Activated B cell treated with CpG ODN at 0.5 μM for 24 hours (primary cell): Measurements from ENCODE around the gene SLC35B2. TPM values are rescaled to one million over a fixed set of nuclear protein-coding genes. Genes with fewer than 3 reads are reported as not detected.

Source experiments
- ATAC-seq: fragments of 200-7000 bp; cut with Tn5 transposase; one replicate; pipeline ENCODE4 v1.10.0; 2021; ENCODE audit warnings: low read depth, mild to moderate bottlenecking, moderate library complexity
- CTCF ChIA-PET: fragments of 350-600 bp; sonication (Branson Sonifier 250); formaldehyde crosslinking; loops from one replicate; lab custom pipeline; 2021; ENCODE audit warnings: antibody characterized with exemption; lab: Charles Lee
- POLR2A ChIA-PET: fragments of 350-600 bp; sonication (Branson Sonifier 250); formaldehyde crosslinking; loops from one replicate; lab custom pipeline; 2021; ENCODE audit warnings: antibody characterized with exemption; lab: Charles Lee
- DNase-seq: peaks from one replicate; pipeline ENCODE4 v3.0.0; 2022
- H3K27ac Mint-ChIP-seq: one replicate; pipeline ENCODE4 v1.8.0; 2020; ENCODE audit warnings: mixed read lengths
- H3K27me3 Mint-ChIP-seq: one replicate; pipeline ENCODE4 v1.8.0; 2021; ENCODE audit warnings: mixed read lengths
- H3K36me3 Mint-ChIP-seq: one replicate; pipeline ENCODE4 v1.8.0; 2021; ENCODE audit warnings: low read depth, mixed read lengths
- H3K4me1 Mint-ChIP-seq: one replicate; pipeline ENCODE4 v1.8.0; 2021; ENCODE audit warnings: mixed read lengths
- H3K4me3 Mint-ChIP-seq: one replicate; pipeline ENCODE4 v1.8.0; 2020; ENCODE audit warnings: mild to moderate bottlenecking, mixed read lengths
- H3K9me3 Mint-ChIP-seq: one replicate; pipeline ENCODE4 v1.8.0; 2020; ENCODE audit warnings: mixed read lengths
- CTCF ChIP-seq: fragments of 200-600 bp; IDR thresholded peaks from one replicate; pipeline ENCODE4 v1.8.0; 2022; ENCODE audit warnings: antibody characterized with exemption, mild to moderate bottlenecking
- intact Hi-C: fragments of 100-400 bp; cut with micrococcal nuclease; formaldehyde crosslinking; loops from one replicate; pipeline ENCODE4 v1.15.1; 2024
- total RNA-seq: library from RNA; stranded (reverse); gene quantifications from 2 replicates; pipeline ENCODE4 v1.2.3, GENCODE V29; 2022

Gene SLC35B2
- total RNA-seq, 1 donor from 2014 or later, result 29.1 TPM

- H3K4me3 Mint-ChIP-seq, result no peak overlapping the region
- peaks cover 55% of the 10 kb centered on the region for H3K27me3 Mint-ChIP-seq
- TF ChIP-seq CTCF, result no peak
- intact Hi-C loops, result no loop called here
- H3K9me3 Mint-ChIP-seq, result no peaks in the 10 kb centered on the region
- ATAC-seq (no peak), DNase-seq (no peak)
- no peaks in the 10 kb centered on the region for H3K36me3 Mint-ChIP-seq
- POLR2A ChIA-PET, result no interaction called here
- CTCF ChIA-PET, result no interaction called here
- H3K27ac Mint-ChIP-seq, result no peak overlapping the region
- H3K4me1 Mint-ChIP-seq, result no peaks in the 10 kb centered on the region
These were observed 20.4 kb upstream of the SLC35B2 start for GRCh38 chr6:44277763-44278162.

DNA sequence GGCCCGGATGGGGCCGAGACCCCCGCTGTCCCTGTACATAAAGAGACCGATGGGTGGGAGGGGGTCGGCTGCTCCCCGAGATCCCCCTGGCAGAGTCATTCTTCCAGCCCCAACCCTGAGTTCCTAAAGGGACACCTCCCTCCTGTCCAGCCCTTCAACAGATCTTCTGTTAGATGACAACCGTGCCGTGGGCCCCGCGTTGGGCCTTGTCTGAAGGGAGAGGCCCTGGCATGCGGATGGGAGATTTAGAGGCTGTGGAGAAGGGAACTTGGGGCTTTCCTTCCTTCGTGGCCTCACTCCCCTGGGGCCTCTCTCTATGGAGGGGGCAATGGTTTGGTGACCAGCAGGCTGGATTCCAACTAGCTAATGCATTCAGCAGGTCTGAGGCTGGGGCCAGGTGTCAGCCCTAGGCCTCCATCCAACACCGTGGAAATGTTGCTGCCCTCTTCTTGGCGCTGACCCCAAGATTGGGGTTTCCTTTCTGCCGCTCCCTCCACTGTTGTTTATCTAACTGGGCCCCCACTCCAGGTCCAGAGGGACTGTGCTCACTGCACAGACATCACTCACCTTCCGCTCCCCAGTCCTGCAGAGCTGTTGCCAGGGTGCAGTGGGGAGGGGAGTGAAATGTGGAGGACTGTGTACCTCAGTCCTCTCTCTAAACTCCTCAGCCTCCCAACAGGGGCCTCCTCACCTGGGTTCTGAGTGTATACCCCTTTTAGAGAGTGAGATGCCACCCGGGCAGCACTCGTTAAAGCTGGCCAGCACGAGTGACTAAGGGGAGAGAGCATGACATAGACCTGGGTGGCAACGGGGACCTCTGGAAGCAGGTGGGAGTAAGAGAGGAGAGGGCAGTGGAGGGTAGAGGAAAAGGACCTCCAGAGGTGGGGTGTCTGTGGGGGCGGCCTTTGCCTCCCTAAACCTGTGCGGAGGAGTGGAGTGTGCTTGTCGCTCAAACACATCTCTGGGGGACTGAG lies 19.6 kb upstream of the SLC35B2 start:
- CTCF ChIA-PET, result interaction anchor here (1.4 kb wide), 1 partner anchor 10 kb away, joined by 5 read pairs; no protein-coding TSS in a partner anchor
- DNase-seq, result no peak
- Mint-ChIP-seq H3K27me3 (peaks cover 56% of the 10 kb centered on the region), H3K4me1 (no peaks in the 10 kb centered on the region), H3K9me3 (no peaks in the 10 kb centered on the region), H3K4me3 (peak overlapping the region; percentile 50), H3K27ac (no peak overlapping the region), H3K36me3 (no peaks in the 10 kb centered on the region)
- POLR2A ChIA-PET, result interaction anchor here (0.6 kb wide), 1 partner anchor 60 kb away, joined by 3 read pairs; no protein-coding TSS in a partner anchor
- intact Hi-C loops, result no loop called here
- no peak for TF ChIP-seq CTCF
- ATAC-seq, result no peak

GRCh38 chr6:44275749-44276648 lies 18.7 kb upstream of the SLC35B2 start:
- H3K4me3 Mint-ChIP-seq, result peak overlapping the region; percentile 41

DNA sequence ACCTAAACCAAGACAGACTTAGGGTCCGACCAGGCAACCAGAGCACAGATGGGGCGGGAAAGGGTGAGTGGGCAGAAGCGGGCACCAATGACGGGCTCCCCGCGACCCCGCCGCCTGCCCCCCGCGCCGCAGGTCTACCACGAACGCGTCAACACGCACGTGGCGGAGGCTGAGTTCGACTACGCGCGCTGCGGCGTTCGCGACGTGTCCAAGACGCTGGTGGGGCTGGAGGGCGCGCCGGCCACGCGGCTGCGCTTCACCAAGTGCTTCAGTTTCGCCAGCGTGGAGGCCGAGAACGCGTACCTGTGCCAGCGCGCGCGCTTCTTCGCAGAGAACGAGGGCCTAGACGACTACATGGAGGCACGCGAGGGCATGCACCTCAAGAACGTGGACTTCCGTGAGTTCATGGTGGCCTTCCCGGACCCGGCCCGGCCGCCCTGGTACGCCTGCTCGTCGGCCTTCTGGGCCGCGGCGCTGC lies 18.0 kb upstream of the SLC35B2 start:
- no peak for TF ChIP-seq CTCF
- H3K4me3 Mint-ChIP-seq, result peak overlapping the region; percentile 41
- CTCF ChIA-PET, result interaction anchor here (1.4 to 1.5 kb wide), 2 partner anchors 8 to 30 kb away, joined by 4 to 5 read pairs; no protein-coding TSS in a partner anchor

More at GRCh38 chr6:44275749-44276648, 18.7 kb upstream of the SLC35B2 start:
- DNase-seq, result no peak
- peaks cover 3% of the 10 kb centered on the region for H3K4me1 Mint-ChIP-seq
- intact Hi-C loops, result no loop called here
- H3K27me3 Mint-ChIP-seq, result peaks cover 61% of the 10 kb centered on the region
- H3K27ac Mint-ChIP-seq, result no peak overlapping the region
- ChIA-PET POLR2A (interaction anchor here (0.5 to 0.7 kb wide), 2 partner anchors 17 to 165 kb away, joined by 3 to 5 read pairs; no protein-coding TSS in a partner anchor), CTCF (interaction anchor here (1.4 to 1.5 kb wide), 2 partner anchors 9 to 30 kb away, joined by 4 to 5 read pairs; no protein-coding TSS in a partner anchor)
- H3K36me3 Mint-ChIP-seq, result no peaks in the 10 kb centered on the region
- no peak for TF ChIP-seq CTCF
- no peaks in the 10 kb centered on the region for H3K9me3 Mint-ChIP-seq
- ATAC-seq, result peak; percentile 76

More for the DNA sequence above, 18.0 kb upstream of the SLC35B2 start:
- DNase-seq (no peak), ATAC-seq (no peak)
- Mint-ChIP-seq H3K27me3 (peaks cover 59% of the 10 kb centered on the region), H3K9me3 (no peaks in the 10 kb centered on the region), H3K36me3 (no peaks in the 10 kb centered on the region), H3K27ac (no peak overlapping the region), H3K4me1 (peaks cover 3% of the 10 kb centered on the region)
- intact Hi-C loops, result no loop called here
- POLR2A ChIA-PET, result interaction anchor here (0.5 to 0.7 kb wide), 2 partner anchors 18 to 165 kb away, joined by 3 to 5 read pairs; no protein-coding TSS in a partner anchor
